HepG2 (cell line): ENCODE results near the gene ARG2. TPM values are rescaled to one million over a fixed set of nuclear protein-coding genes. Genes with fewer than 3 reads are reported as not detected.

Experiments used
- BRF2 ChIP-seq: sonication (generic); formaldehyde crosslinking; IDR thresholded peaks from 2 replicates; pipeline ENCODE4 v1.8.1; 2022; ENCODE audit warnings: mild to moderate bottlenecking, missing genetic modification reagents
- CEBPZ ChIP-seq: IDR thresholded peaks from 2 replicates; pipeline ENCODE4 v1.6.1; 2012; ENCODE audit warnings: low read length, improper control_type of control experiment
- GPBP1L1 ChIP-seq: sonication (generic); formaldehyde crosslinking; IDR thresholded peaks from 2 replicates; pipeline ENCODE4 v1.5.0; 2020; ENCODE audit warnings: mild to moderate bottlenecking, missing genetic modification reagents
- NCOR1 ChIP-seq: fragments of 200-600 bp; sonication (generic); IDR thresholded peaks from 2 replicates; pipeline ENCODE4 v1.7.0; 2017; ENCODE audit warnings: antibody characterized with exemption, low read length, borderline replicate concordance
- POGZ ChIP-seq: sonication (generic); formaldehyde crosslinking; IDR thresholded peaks from 2 replicates; pipeline ENCODE4 v1.4.0; 2020; ENCODE audit warnings: mild to moderate bottlenecking, missing genetic modification reagents
- POLR2A ChIP-seq, 2 experiments: IDR thresholded peaks; 2 replicates each; pipeline ENCODE4 v1.6.1; 2011; ENCODE audit warnings: low read depth in 2 of 2, low read length in 2 of 2, mild to moderate bottlenecking in 1 of 2, moderate library complexity in 1 of 2; ENCODE audit not compliant: insufficient read depth in 1 of 2
- SCMH1 ChIP-seq: sonication (generic); formaldehyde crosslinking; IDR thresholded peaks from 2 replicates; pipeline ENCODE4 v1.9.0; 2021; ENCODE audit warnings: missing genetic modification reagents, mild to moderate bottlenecking, borderline replicate concordance
- SOX6 ChIP-seq, 2 experiments: fragments of 450-650 bp in 1 of 2; sonication (generic) in 1 of 2; formaldehyde crosslinking in 1 of 2; IDR thresholded peaks; 2 replicates each; pipeline versions ENCODE4 v1.4.0 to v1.6.1; 2017 to 2020; ENCODE audit warnings: antibody characterized with exemption in 1 of 2, mild to moderate bottlenecking in 1 of 2, missing genetic modification reagents in 1 of 2
- ZFYVE20 ChIP-seq: sonication (generic); formaldehyde crosslinking; IDR thresholded peaks from 2 replicates; pipeline ENCODE4 v1.8.0; 2023; ENCODE audit warnings: low read depth, mild to moderate bottlenecking, moderate library complexity, missing genetic modification reagents, borderline replicate concordance
- ZNF101 ChIP-seq: sonication (generic); formaldehyde crosslinking; IDR thresholded peaks from 2 replicates; pipeline ENCODE4 v1.4.0; 2020; ENCODE audit warnings: mild to moderate bottlenecking, low read depth, missing genetic modification reagents, borderline replicate concordance
- ZNF142 ChIP-seq: sonication (generic); formaldehyde crosslinking; IDR thresholded peaks from 2 replicates; pipeline ENCODE4 v1.4.0; 2020; ENCODE audit warnings: missing genetic modification reagents
- ZNF576 ChIP-seq: sonication (generic); formaldehyde crosslinking; IDR thresholded peaks from 2 replicates; pipeline ENCODE4 v1.4.0; 2020; ENCODE audit warnings: mild to moderate bottlenecking, missing genetic modification reagents
- ZNF615 ChIP-seq: sonication (generic); formaldehyde crosslinking; IDR thresholded peaks from 2 replicates; pipeline ENCODE4 v1.5.0; 2020; ENCODE audit warnings: mild to moderate bottlenecking, missing genetic modification reagents, borderline replicate concordance
- ZNF703 ChIP-seq: sonication (generic); formaldehyde crosslinking; IDR thresholded peaks from 2 replicates; pipeline ENCODE4 v1.5.1; 2020; ENCODE audit warnings: missing genetic modification reagents, mild to moderate bottlenecking, moderate library complexity, borderline replicate concordance
- ZNF709 ChIP-seq: sonication (generic); formaldehyde crosslinking; IDR thresholded peaks from 2 replicates; pipeline ENCODE4 v1.5.0; 2020; ENCODE audit warnings: mild to moderate bottlenecking, missing genetic modification reagents
- ZSCAN30 ChIP-seq: sonication (generic); formaldehyde crosslinking; IDR thresholded peaks from 2 replicates; pipeline ENCODE4 v1.5.0; 2020; ENCODE audit warnings: mild to moderate bottlenecking, missing genetic modification reagents
- polyA plus RNA-seq, 8 experiments: library from polyadenylated mRNA; depleted of rRNA in 3 of 8; stranded (reverse) in 7 of 8; unstranded in 1 of 8; fragments of >200 nt; fragmentation: Illumina TruSeq in 4 of 8; extraction: Trizol in 4 of 8; gene quantifications; 2 replicates each; pipeline versions ENCODE4 v1.2.1 to v1.2.3, GENCODE V29; 2011 to 2016; ENCODE audit warnings: low read depth in 4 of 8, missing spikeins in 1 of 8, mixed read lengths in 1 of 8; ENCODE audit not compliant: insufficient read depth in 1 of 8
- total RNA-seq, 5 experiments: library from RNA; depleted of rRNA; stranded (reverse); fragments of >200 nt; fragmentation: Illumina TruSeq; extraction: Trizol; gene quantifications; 2 replicates each; pipeline ENCODE4 v1.2.3, GENCODE V29; 2016; ENCODE audit warnings: low read depth in 1 of 5

The ARG2 gene
- total and polyA plus RNA-seq, 2 of the 13 experiments (the other 11 are each of a cell fraction or from before 2014, with no cell fraction given): 37.5 to 73.6 TPM

GRCh38 chr14:67619446-67620216 is at the start of gene ARG2 (continued):
- TF ChIP-seq ZNF142 (CRISPR knock-in tag) (no peak), SOX6 (IDR thresholded peaks at IDR 0.05) (no peak), SOX6 (CRISPR knock-in tag; IDR thresholded peaks at IDR 0.05) (peak; percentile 80), ZFYVE20 (CRISPR knock-in tag) (no peak), ZNF576 (CRISPR knock-in tag) (no peak), SCMH1 (CRISPR knock-in tag) (no peak), BRF2 (CRISPR knock-in tag) (no peak), POGZ (CRISPR knock-in tag) (peak; percentile 92), ZNF703 (CRISPR knock-in tag) (no peak), ZSCAN30 (CRISPR knock-in tag) (no peak), ZNF709 (CRISPR knock-in tag) (no peak), NCOR1 (no peak), ZNF615 (no peak), CEBPZ (no peak), POLR2A (IDR thresholded peaks at IDR 0.05; ENCODE audit: insufficient read depth in 1 of 2, low read depth in 2 of 2, low read length in 2 of 2) (peak; percentile 86 to 89), GPBP1L1 (no peak), ZNF101 (no peak)
